ENCODE data around the gene ZNF141.
A peak's percentile ranks its signal among the peaks of the same experiment; 100 is the strongest.
"Not testable (repeated sequence)": the region's sequence is repeated elsewhere in the genome, so short reads cannot be mapped to it uniquely, and the experiment has no call there.

ZNF141 gene

DNA sequence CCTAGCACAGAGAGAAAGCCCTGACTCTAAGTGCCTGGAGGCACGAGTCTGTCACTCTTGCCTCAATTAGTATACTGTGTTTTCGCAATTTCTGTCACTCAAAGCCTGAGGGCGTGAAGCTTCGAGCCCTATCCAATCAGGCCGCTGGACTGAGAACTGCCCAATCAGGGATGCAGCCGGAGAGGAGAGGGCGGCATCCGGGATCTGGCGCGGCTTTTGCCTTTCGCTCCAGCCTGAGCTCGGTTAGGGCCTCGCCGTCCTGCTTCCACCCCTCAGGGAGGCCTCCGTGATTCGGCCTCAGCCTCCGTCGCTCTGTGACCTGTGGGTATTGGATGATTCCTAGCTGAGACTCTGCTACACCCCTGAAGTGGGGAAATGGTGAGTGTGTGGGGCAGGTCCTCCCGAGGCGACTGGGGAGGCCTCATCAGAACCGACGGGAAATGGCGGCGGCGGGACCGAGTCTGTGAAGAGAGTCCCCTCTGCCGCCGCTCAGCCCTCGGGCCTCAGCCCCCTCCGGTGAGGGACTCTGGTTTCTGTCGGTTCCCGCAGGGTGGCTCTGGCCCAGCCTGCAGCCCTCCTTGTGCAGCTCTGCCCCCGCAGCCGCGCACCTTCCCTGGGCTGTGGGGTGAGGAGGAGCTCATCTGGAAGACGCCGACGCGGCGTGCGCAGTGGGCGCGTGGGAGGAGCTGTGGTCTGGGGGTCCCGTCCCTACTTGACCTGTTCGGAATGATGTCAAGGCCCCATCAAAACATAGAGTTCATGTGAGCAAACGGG, 48.5 kb downstream of the ZNF141 start:
- DNase-seq (ENCODE audit: low spot score) (no peak), FAIRE-seq (no peak)

DNA sequence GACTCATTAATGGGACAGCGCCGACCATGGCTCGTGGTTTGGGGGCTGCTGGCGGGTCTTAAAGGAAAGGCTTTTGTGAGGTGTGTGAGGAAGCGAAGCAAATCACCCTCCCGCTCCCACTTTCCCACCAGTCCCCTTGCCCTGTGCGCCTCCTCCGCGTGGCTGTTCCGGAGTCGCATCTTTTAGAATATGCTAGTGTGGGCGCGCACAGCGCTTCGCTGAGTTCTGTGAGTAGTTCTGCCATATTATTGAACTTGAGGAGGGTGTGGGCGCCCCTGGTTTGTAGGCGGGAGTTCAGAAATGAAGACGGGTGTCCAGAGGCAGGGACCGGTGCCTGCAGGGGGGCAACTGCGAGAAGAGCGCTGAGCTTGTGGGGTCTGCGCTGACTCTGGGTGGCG, 49.1 kb downstream of the ZNF141 start:
- FAIRE-seq, result no peak

DNA sequence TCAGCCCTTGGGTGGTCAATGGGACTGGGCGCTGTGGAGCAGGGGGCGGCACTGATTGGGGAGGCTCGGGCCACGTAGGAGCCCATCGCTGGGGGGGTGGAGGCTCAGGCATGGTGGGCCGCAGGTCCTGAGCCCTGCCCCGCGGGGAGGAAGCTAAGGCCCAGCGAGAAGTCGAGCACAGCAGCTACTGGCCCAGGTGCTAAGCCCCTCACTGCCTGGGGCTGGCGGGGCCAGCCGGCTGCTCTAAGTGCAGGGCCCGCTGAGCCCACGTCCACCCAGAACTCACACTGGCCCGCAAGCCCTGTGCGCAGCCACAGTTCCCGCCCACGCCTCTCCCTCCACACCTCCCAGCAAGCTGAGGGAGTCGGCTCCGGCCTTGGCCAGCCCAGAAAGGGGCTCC, 66.4 kb downstream of the ZNF141 start:
- DNase-seq (ENCODE audit: low spot score), result no peak
- FAIRE-seq, result no peak

More for the DNA sequence above, 49.1 kb downstream of the ZNF141 start:
- no peak for DNase-seq (ENCODE audit: low spot score)

GRCh38 chr4:408321-408720, 70.7 kb downstream of the ZNF141 start:
- FAIRE-seq, result not testable (repeated sequence)
- peak; percentile 25 for DNase-seq (ENCODE audit: low spot score)

- DNase-seq (ENCODE audit: low spot score), result no peak
- no peak for FAIRE-seq
Observed at GRCh38 chr4:422587-422986, 85.0 kb downstream of the ZNF141 start.

Data from urothelium cell line (cell line).